Neural cell (in vitro differentiated cells): ENCODE results near the gene FGB. TPM values are rescaled to one million over a fixed set of nuclear protein-coding genes. Genes with fewer than 3 reads are reported as not detected.

ENCODE experiments used
- H2AFZ ChIP-seq: fragments of 200-600, 300-800 bp; sonication (generic), shearing (Covaris generic); 2 replicates; pipeline ENCODE4 v1.6.0; 2014; ENCODE audit warnings: low read depth, mild to moderate bottlenecking, antibody characterized with exemption, low read length, moderate library complexity
- H3F3A ChIP-seq: fragments of 200-600 bp; shearing (Covaris generic); 2 replicates; pipeline ENCODE4 v1.6.1; 2016; ENCODE audit warnings: mild to moderate bottlenecking, moderate library complexity, mixed read lengths, antibody characterized with exemption, low read length; ENCODE audit not compliant: insufficient read depth, poor library complexity, severe bottlenecking
- H3K27ac ChIP-seq: fragments of 200-600, 300-800 bp; sonication (generic), shearing (Covaris generic); 2 replicates; pipeline ENCODE4 v1.5.1; 2014; ENCODE audit warnings: mild to moderate bottlenecking, low read length, moderate library complexity
- H3K27me3 ChIP-seq: fragments of 300-800, 200-600 bp; sonication (generic), shearing (Covaris generic); 2 replicates; pipeline ENCODE4 v1.6.0; 2014; ENCODE audit warnings: mild to moderate bottlenecking, low read depth, low read length, moderate library complexity; ENCODE audit not compliant: insufficient read depth
- H3K36me3 ChIP-seq: fragments of 300-800, 200-600 bp; sonication (generic), shearing (Covaris generic); 2 replicates; pipeline ENCODE4 v1.5.1; 2014; ENCODE audit warnings: mild to moderate bottlenecking, antibody characterized with exemption, low read length, moderate library complexity; ENCODE audit not compliant: insufficient read depth
- H3K4me2 ChIP-seq: fragments of 300-800, 200-600 bp; sonication (generic), shearing (Covaris generic); 2 replicates; pipeline ENCODE4 v1.6.0; 2014; ENCODE audit warnings: mild to moderate bottlenecking, low read length
- H3K4me3 ChIP-seq: fragments of 300-800, 200-600 bp; sonication (generic), shearing (Covaris generic); 2 replicates; pipeline ENCODE4 v1.5.1; 2014; ENCODE audit warnings: mild to moderate bottlenecking, low read length, moderate library complexity
- H3K79me2 ChIP-seq: fragments of 200-600 bp; shearing (Covaris generic); replicated peaks from 2 replicates; pipeline ENCODE4 v1.6.0; 2014; ENCODE audit warnings: mild to moderate bottlenecking, low read length, moderate library complexity; ENCODE audit not compliant: insufficient read depth
- H3K9ac ChIP-seq: fragments of 300-800, 200-600 bp; sonication (generic), shearing (Covaris generic); 2 replicates; pipeline ENCODE4 v1.6.1; 2016; ENCODE audit warnings: mild to moderate bottlenecking, low read length, mixed read lengths
- H3K9me2 ChIP-seq: fragments of 200-600 bp; shearing (Covaris generic); 2 replicates; pipeline ENCODE4 v1.6.1; 2016; ENCODE audit warnings: mild to moderate bottlenecking, low read length, mixed read lengths; ENCODE audit not compliant: insufficient read depth
- H3K9me3 ChIP-seq: fragments of 200-600, 300-800 bp; sonication (generic), shearing (Covaris generic); 2 replicates; pipeline ENCODE4 v1.6.1; 2016; ENCODE audit warnings: mild to moderate bottlenecking, mixed run types, low read length, moderate library complexity, mixed read lengths
- H4K20me1 ChIP-seq: fragments of 200-600 bp; shearing (Covaris generic); 2 replicates; pipeline ENCODE4 v1.6.1; 2016; ENCODE audit warnings: mild to moderate bottlenecking, mixed run types; ENCODE audit not compliant: insufficient read depth
- CTCF ChIP-seq: fragments of 450-650 bp; IDR thresholded peaks from 2 replicates; pipeline ENCODE4 v1.5.1; 2014; ENCODE audit warnings: antibody characterized with exemption, mild to moderate bottlenecking, moderate library complexity; ENCODE audit not compliant: poor library complexity, severe bottlenecking
- EP300 ChIP-seq: fragments of 450-650 bp; conservative IDR thresholded peaks from 2 replicates; pipeline ENCODE4 v1.6.1; 2014; ENCODE audit warnings: antibody characterized with exemption, mild to moderate bottlenecking, moderate library complexity; ENCODE audit not compliant: poor library complexity, severe bottlenecking
- EZH2 ChIP-seq: fragments of 200-600, 300-800 bp; shearing (Covaris generic), sonication (generic); IDR thresholded peaks from 2 replicates; pipeline ENCODE4 v1.6.1; 2014; ENCODE audit warnings: antibody characterized with exemption, low read length, borderline replicate concordance, mild to moderate bottlenecking; ENCODE audit not compliant: insufficient read depth, poor library complexity, severe bottlenecking
- MXI1 ChIP-seq: fragments of 450-650 bp; conservative IDR thresholded peaks from 2 replicates; pipeline ENCODE4 v1.6.1; 2014; ENCODE audit warnings: antibody characterized with exemption, mild to moderate bottlenecking; ENCODE audit not compliant: poor library complexity, severe bottlenecking
- POLR2AphosphoS5 ChIP-seq: IDR thresholded peaks from 2 replicates; pipeline ENCODE4 v1.6.1; 2012
- RAD21 ChIP-seq: fragments of 450-650 bp; conservative IDR thresholded peaks from 2 replicates; pipeline ENCODE4 v1.6.1; 2014; ENCODE audit warnings: antibody characterized with exemption, mild to moderate bottlenecking, moderate library complexity
- REST ChIP-seq: IDR thresholded peaks from 2 replicates; pipeline ENCODE4 v1.6.1; 2012; ENCODE audit warnings: borderline replicate concordance
- SMC3 ChIP-seq: fragments of 450-650 bp; conservative IDR thresholded peaks from 2 replicates; pipeline ENCODE4 v1.6.1; 2014; ENCODE audit warnings: antibody characterized with exemption, mild to moderate bottlenecking, moderate library complexity; ENCODE audit not compliant: poor library complexity
- TAF1 ChIP-seq: IDR thresholded peaks from 2 replicates; pipeline ENCODE4 v1.6.1; 2012; ENCODE audit warnings: low read depth
- polyA plus RNA-seq: library from polyadenylated mRNA; depleted of rRNA; stranded (reverse); fragments of >200 nt; gene quantifications from 2 replicates; pipeline ENCODE4 v1.2.3, GENCODE V29; 2014

Gene FGB
- polyA plus RNA-seq, 1 donor from 2014 or later = not detected

- Histone ChIP-seq H3K27me3 (no peaks in the 10 kb centered on the region), H3K36me3 (no peaks in the 10 kb centered on the region), H3K9ac (no peak overlapping the region), H3K79me2 (no peaks in the 10 kb centered on the region), H2AFZ (no peak overlapping the region), H3F3A (no peaks in the 10 kb centered on the region), H3K9me2 (no peaks in the 10 kb centered on the region), H3K4me3 (no peak overlapping the region), H3K4me2 (no peak overlapping the region), H4K20me1 (no peaks in the 10 kb centered on the region), H3K27ac (no peak overlapping the region), H3K9me3 (no peaks in the 10 kb centered on the region)
- no peak for TF ChIP-seq SMC3
- no peak for TF ChIP-seq MXI1
- no peak for TF ChIP-seq RAD21
- no peak for TF ChIP-seq EZH2
- no peak for TF ChIP-seq POLR2AphosphoS5
- TF ChIP-seq CTCF = no peak
- no peak for TF ChIP-seq REST
- TF ChIP-seq EP300 = no peak
- no peak for TF ChIP-seq TAF1
Observed at GRCh38 chr4:154603033-154603943, 40.5 kb downstream of the FGB start.

- Histone ChIP-seq H3K4me2 (no peak overlapping the region), H2AFZ (no peak overlapping the region), H3K27ac (no peak overlapping the region), H3K9ac (no peak overlapping the region), H3K9me3 (no peaks in the 10 kb centered on the region), H3F3A (no peaks in the 10 kb centered on the region), H4K20me1 (no peaks in the 10 kb centered on the region), H3K79me2 (no peaks in the 10 kb centered on the region), H3K36me3 (no peaks in the 10 kb centered on the region), H3K4me3 (no peak overlapping the region), H3K27me3 (no peaks in the 10 kb centered on the region), H3K9me2 (no peaks in the 10 kb centered on the region)
- no peak for TF ChIP-seq POLR2AphosphoS5
- no peak for TF ChIP-seq SMC3
- no peak for TF ChIP-seq EZH2
- TF ChIP-seq TAF1 = no peak
- TF ChIP-seq REST = no peak
Observed at GRCh38 chr4:154604696-154605200, 41.9 kb downstream of the FGB start.
